Glutamatergic neuron (in vitro differentiated cells): ENCODE results near the gene PTPN7. TPM values are rescaled to one million over a fixed set of nuclear protein-coding genes. Genes with fewer than 3 reads are reported as not detected.
"Not testable (repeated sequence)": the region's sequence is repeated elsewhere in the genome, so short reads cannot be mapped to it uniquely, and the experiment has no call there.

Source experiments
- DNase-seq: peaks from one replicate; pipeline ENCODE4 v3.0.0; 2022
- H3K27ac Mint-ChIP-seq: one replicate; pipeline ENCODE4 v1.8.0; 2020; ENCODE audit warnings: mild to moderate bottlenecking, mixed read lengths, inconsistent platforms; ENCODE audit not compliant: unreplicated experiment
- H3K27me3 Mint-ChIP-seq: one replicate; pipeline ENCODE4 v1.8.0; 2020; ENCODE audit warnings: mild to moderate bottlenecking, moderate library complexity, mixed read lengths, inconsistent platforms; ENCODE audit not compliant: unreplicated experiment
- H3K36me3 Mint-ChIP-seq: one replicate; pipeline ENCODE4 v1.8.0; 2020; ENCODE audit warnings: mild to moderate bottlenecking, mixed read lengths, inconsistent platforms; ENCODE audit not compliant: unreplicated experiment
- H3K4me1 Mint-ChIP-seq: one replicate; pipeline ENCODE4 v1.8.0; 2020; ENCODE audit warnings: mild to moderate bottlenecking, low read depth, mixed read lengths, inconsistent platforms; ENCODE audit not compliant: unreplicated experiment
- H3K4me3 Mint-ChIP-seq: one replicate; pipeline ENCODE4 v1.8.0; 2020; ENCODE audit warnings: mild to moderate bottlenecking, mixed read lengths, inconsistent platforms; ENCODE audit not compliant: unreplicated experiment
- H3K9me3 Mint-ChIP-seq: one replicate; pipeline ENCODE4 v1.8.0; 2020; ENCODE audit warnings: mild to moderate bottlenecking, moderate library complexity, mixed read lengths, inconsistent platforms; ENCODE audit not compliant: unreplicated experiment
- total RNA-seq: library from RNA; stranded (reverse); fragmentation: NEBNext Ultra II Directional; extraction: Animal tissue kit (Norgen Biotek cat#: 25700); gene quantifications from one replicate; pipeline ENCODE4 v1.2.1, GENCODE V29; 2021; ENCODE audit not compliant: unreplicated experiment
- TF ChIP-seq, protein P1 (sequence below): fragments of 200-600 bp; sonication (generic); IDR thresholded peaks from one replicate; pipeline ENCODE4 v1.5.0; 2021; ENCODE audit not compliant: partially characterized antibody, unreplicated experiment

The PTPN7 gene
- total RNA-seq, 1 donor from 2014 or later = not detected

DNA sequence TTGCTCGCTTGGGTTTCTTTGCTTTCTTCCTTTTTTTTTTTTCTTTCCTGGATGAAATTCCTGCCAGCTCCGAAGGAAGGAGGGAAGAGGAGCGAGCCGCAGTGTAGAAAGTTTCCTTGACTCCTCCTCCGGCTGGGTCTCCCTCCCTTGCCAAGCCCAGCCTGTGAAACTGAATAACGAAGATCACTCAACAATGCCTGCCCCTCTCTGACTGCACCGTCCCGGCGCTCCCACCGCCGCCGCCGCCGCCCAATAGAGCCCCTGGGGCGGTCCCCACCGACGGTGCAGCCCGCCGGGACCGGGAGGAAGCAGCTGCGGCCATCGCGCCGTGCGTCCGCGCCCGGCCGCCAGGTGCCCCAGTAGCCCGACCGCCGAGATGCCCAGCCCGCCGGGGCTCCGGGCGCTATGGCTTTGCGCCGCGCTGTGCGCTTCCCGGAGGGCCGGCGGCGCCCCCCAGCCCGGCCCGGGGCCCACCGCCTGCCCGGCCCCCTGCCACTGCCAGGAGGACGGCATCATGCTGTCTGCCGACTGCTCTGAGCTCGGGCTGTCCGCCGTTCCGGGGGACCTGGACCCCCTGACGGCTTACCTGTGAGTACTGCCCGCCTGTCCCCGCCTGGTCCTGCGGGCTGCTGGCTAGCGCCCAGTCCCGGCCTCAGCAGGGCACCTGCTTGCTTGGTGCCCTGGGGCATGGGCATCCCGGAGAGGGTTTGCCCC is 33.4 kb upstream of the PTPN7 start, which contains the start of gene LGR6:
LGR6 (plus strand) TSS at position 186 of the 714 bp plus-strand sequence; CDS start at position 377, 191 bp downstream.
- H3K9me3 Mint-ChIP-seq = peaks cover 3% of the 10 kb centered on the region

DNA sequence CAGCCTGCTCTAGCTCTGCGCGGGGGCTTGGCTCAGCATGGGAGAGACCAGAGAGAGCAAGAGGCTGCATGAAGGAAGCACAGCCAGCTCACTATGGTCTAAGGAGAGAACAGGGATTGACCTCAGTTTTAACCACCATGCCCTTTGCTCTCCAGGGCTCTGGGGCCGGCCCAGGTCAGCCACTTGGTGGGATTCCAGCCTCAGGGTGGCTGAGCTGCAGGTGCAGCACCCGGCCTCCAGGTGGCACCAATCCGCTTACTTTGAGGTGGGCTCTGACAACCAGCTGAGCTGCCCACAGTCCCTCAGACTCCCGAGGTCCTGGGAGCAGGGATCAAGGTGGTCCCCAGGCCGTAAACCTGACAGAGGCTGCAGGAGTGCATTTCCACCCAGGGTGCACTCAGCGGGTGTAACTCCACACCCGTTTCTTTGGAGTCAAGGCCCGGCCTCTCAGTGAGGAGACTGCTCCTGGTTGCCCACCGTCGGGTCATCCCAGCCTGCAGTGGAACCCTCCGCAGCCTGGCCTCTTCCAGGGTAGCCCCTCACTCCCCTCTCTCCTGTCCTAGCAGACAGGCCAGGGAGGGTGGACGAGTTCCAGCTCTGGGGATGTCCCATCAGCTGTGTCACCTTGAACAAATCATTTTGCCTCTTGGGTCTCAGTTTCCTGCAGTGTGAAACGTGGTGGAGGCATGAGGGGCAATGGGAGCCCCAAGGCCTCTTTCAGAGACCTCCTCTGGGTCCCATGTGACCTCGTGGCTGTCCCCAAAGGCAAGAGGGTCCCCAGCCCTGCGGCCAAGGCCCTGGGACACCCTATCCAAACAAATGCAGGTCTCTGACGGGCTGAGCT is 32.6 kb upstream of the PTPN7 start:
- Mint-ChIP-seq H3K4me3 (peak overlapping the region; percentile 76), H3K27ac (no peak overlapping the region), H3K27me3 (peaks cover 15% of the 10 kb centered on the region), H3K36me3 (no peaks in the 10 kb centered on the region), H3K9me3 (peaks cover 3% of the 10 kb centered on the region), H3K4me1 (peaks cover 10% of the 10 kb centered on the region)
- TF ChIP-seq, protein P1, sequence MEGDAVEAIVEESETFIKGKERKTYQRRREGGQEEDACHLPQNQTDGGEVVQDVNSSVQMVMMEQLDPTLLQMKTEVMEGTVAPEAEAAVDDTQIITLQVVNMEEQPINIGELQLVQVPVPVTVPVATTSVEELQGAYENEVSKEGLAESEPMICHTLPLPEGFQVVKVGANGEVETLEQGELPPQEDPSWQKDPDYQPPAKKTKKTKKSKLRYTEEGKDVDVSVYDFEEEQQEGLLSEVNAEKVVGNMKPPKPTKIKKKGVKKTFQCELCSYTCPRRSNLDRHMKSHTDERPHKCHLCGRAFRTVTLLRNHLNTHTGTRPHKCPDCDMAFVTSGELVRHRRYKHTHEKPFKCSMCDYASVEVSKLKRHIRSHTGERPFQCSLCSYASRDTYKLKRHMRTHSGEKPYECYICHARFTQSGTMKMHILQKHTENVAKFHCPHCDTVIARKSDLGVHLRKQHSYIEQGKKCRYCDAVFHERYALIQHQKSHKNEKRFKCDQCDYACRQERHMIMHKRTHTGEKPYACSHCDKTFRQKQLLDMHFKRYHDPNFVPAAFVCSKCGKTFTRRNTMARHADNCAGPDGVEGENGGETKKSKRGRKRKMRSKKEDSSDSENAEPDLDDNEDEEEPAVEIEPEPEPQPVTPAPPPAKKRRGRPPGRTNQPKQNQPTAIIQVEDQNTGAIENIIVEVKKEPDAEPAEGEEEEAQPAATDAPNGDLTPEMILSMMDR = peak; percentile 85
- peak; percentile 86 for DNase-seq

More for the DNA sequence above, 33.4 kb upstream of the PTPN7 start, which contains the start of gene LGR6:
- H3K27me3 Mint-ChIP-seq = peaks cover 17% of the 10 kb centered on the region
- no peak for DNase-seq
- peaks cover 10% of the 10 kb centered on the region for H3K4me1 Mint-ChIP-seq
- H3K27ac Mint-ChIP-seq = no peak within 1 kb of the TSS
- H3K36me3 Mint-ChIP-seq = no peaks in the 10 kb centered on the region
- H3K4me3 Mint-ChIP-seq = peak within 1 kb of the TSS; percentile 76
- TF ChIP-seq, protein P1 = no peak

DNA sequence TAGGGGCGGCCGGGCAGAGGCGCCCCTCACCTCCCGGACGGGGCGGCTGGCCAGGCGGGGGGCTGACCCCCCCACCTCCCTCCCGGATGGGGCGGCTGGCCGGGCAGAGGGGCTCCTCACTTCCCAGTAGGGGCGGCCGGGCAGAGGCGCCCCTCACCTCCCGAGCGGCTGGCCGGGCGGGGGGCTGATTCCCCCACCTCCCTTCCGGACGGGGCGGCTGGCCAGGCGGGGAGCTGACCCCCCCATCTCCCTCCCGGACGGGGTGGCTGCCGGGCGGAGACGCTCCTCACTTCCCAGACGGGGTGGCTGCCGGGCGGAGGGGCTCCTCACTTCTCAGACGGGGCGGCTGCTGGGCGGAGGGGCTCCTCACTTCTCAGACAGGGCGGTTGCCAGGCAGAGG is 31.0 kb upstream of the PTPN7 start:
- H3K9me3 Mint-ChIP-seq, H3K4me3 Mint-ChIP-seq, H3K27ac Mint-ChIP-seq: not testable (repeated sequence)

DNA sequence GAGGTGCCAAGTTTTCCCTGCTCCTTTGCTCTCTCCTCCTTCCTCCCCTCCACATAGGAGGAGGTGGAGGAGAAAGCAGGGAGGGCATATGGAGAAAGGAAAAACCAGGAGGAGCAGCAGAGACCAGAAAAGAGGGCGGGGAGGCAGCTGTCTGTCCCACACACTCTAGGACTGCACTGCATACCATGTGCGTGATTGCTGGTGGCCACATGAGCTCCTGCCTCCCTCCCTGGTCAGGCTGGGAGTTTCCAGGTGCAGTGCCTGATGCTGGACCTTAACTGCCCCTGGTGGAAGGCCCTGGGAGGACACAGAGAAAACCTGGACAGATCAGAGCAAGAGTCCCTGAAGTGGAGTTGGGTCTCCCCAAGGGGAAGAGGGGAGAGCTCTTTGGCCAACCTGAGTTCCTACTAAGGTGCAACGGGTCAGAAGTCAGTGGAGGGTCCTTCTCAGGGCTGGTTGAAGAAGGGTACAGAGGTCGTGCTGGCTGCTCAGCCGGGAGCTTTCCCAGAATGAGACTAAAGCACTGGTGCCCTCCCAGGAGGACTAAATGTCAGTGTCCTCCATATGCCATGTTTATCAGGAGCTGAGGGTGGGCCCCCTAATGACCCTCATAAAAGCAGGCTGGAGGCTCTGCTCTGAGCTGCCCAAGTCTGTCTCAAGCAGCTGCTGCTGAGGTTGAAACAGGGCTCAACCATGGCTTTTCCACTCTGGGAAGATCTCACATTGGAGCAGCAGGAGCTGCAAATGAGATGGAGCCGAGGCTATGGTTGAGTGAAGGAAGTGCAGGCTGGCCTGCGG is 29.7 kb upstream of the PTPN7 start:
- Mint-ChIP-seq H3K4me1 (peaks cover 8% of the 10 kb centered on the region), H3K36me3 (no peaks in the 10 kb centered on the region), H3K9me3 (peaks cover 4% of the 10 kb centered on the region), H3K4me3 (peak overlapping the region; percentile 52), H3K27me3 (peaks cover 9% of the 10 kb centered on the region), H3K27ac (peak overlapping the region; percentile 75)
- DNase-seq = no peak
- TF ChIP-seq, protein P1 = no peak

More for the DNA sequence above, 31.0 kb upstream of the PTPN7 start:
- peaks cover 10% of the 10 kb centered on the region for H3K4me1 Mint-ChIP-seq
- not testable (repeated sequence) for H3K36me3 Mint-ChIP-seq, DNase-seq
- H3K27me3 Mint-ChIP-seq = peaks cover 15% of the 10 kb centered on the region
